Activated T-cell treated with anti-CD3 and anti-CD28 coated beads, Interleukin-2, amount 50 U/mL, for 4 hours (primary cell): ENCODE data around the gene KLF16. TPM values are rescaled to one million over a fixed set of nuclear protein-coding genes. Genes with fewer than 3 reads are reported as not detected.
A peak's percentile ranks its signal among the peaks of the same experiment; 100 is the strongest.

Experiments used
- ATAC-seq, 2 donors: fragments of 200-7000 bp; cut with Tn5 transposase; one replicate each; pipeline ENCODE4 v1.10.0; 2021
- DNase-seq: peaks from one replicate; pipeline ENCODE4 v3.0.0-alpha.2; 2020
- H3K27me3 Mint-ChIP-seq: one replicate; pipeline ENCODE4 v1.8.0; 2021; ENCODE audit warnings: low read depth, mixed read lengths
- H3K36me3 Mint-ChIP-seq: one replicate; pipeline ENCODE4 v1.8.0; 2022; ENCODE audit warnings: mixed read lengths; ENCODE audit not compliant: insufficient read depth
- H3K4me1 Mint-ChIP-seq: one replicate; pipeline ENCODE4 v1.8.0; 2021; ENCODE audit warnings: low read depth, mixed read lengths
- H3K4me3 Mint-ChIP-seq: one replicate; pipeline ENCODE4 v1.8.0; 2021; ENCODE audit warnings: mild to moderate bottlenecking, moderate library complexity, mixed read lengths
- H3K9me3 Mint-ChIP-seq: one replicate; pipeline ENCODE4 v1.8.0; 2021; ENCODE audit warnings: mixed read lengths
- total RNA-seq, 3 donors: library from RNA; stranded (reverse); gene quantifications; one replicate each; pipeline ENCODE4 v1.2.1, GENCODE V29; 2021

KLF16 gene
- total RNA-seq, 3 donors from 2014 or later, result 64.0 to 71.0 (median 69.1) TPM

GRCh38 chr19:1857648-1858326 is 5.6 kb downstream of the KLF16 start:
- no peak for ATAC-seq
- H3K36me3 Mint-ChIP-seq, result peaks cover 2% of the 10 kb centered on the region
- no peaks in the 10 kb centered on the region for H3K9me3 Mint-ChIP-seq
- no peaks in the 10 kb centered on the region for H3K27me3 Mint-ChIP-seq
- DNase-seq, result no peak
- H3K4me1 Mint-ChIP-seq, result peaks cover 58% of the 10 kb centered on the region
- peak overlapping the region; percentile 66 for H3K4me3 Mint-ChIP-seq

- ATAC-seq, result peak; percentile 5
- peak; percentile 63 for DNase-seq
- Mint-ChIP-seq H3K36me3 (peaks cover 2% of the 10 kb centered on the region), H3K4me1 (peaks cover 63% of the 10 kb centered on the region), H3K9me3 (no peaks in the 10 kb centered on the region), H3K4me3 (peak overlapping the region; percentile 78), H3K27me3 (no peaks in the 10 kb centered on the region)
Observed at GRCh38 chr19:1856698-1857603, 6.4 kb downstream of the KLF16 start.

- ATAC-seq (no peak), DNase-seq (no peak)
- H3K27me3 Mint-ChIP-seq, result no peaks in the 10 kb centered on the region
- peaks cover 59% of the 10 kb centered on the region for H3K4me1 Mint-ChIP-seq
- peak overlapping the region; percentile 78 for H3K4me3 Mint-ChIP-seq
- peaks cover 2% of the 10 kb centered on the region for H3K36me3 Mint-ChIP-seq
- H3K9me3 Mint-ChIP-seq, result no peaks in the 10 kb centered on the region
Observed at GRCh38 chr19:1856345-1856697, 7.1 kb downstream of the KLF16 start.

- Mint-ChIP-seq H3K9me3 (no peaks in the 10 kb centered on the region), H3K36me3 (peaks cover 2% of the 10 kb centered on the region), H3K4me1 (peaks cover 59% of the 10 kb centered on the region), H3K27me3 (no peaks in the 10 kb centered on the region), H3K4me3 (peak overlapping the region; percentile 78)
- ATAC-seq (peak; percentile 22 to 28), DNase-seq (no peak)
Observed at GRCh38 chr19:1855828-1856255, 7.5 kb downstream of the KLF16 start.

- Mint-ChIP-seq H3K9me3 (no peaks in the 10 kb centered on the region), H3K27me3 (no peaks in the 10 kb centered on the region), H3K36me3 (peaks cover 2% of the 10 kb centered on the region), H3K4me3 (peak overlapping the region; percentile 78), H3K4me1 (peaks cover 60% of the 10 kb centered on the region)
- ATAC-seq (peak; percentile 58 to 62), DNase-seq (peak; percentile 51)
Observed at GRCh38 chr19:1855040-1855827, 8.1 kb downstream of the KLF16 start.

- ATAC-seq (no peak), DNase-seq (no peak)
- Mint-ChIP-seq H3K9me3 (no peaks in the 10 kb centered on the region), H3K4me3 (no peak overlapping the region), H3K27me3 (no peaks in the 10 kb centered on the region), H3K4me1 (peaks cover 63% of the 10 kb centered on the region), H3K36me3 (peaks cover 2% of the 10 kb centered on the region)
Observed at GRCh38 chr19:1854542-1855039, 8.8 kb downstream of the KLF16 start.

GRCh38 chr19:1854039-1854541 is 9.3 kb downstream of the KLF16 start:
- Mint-ChIP-seq H3K27me3 (no peaks in the 10 kb centered on the region), H3K9me3 (no peaks in the 10 kb centered on the region), H3K4me3 (no peak overlapping the region), H3K36me3 (peaks cover 2% of the 10 kb centered on the region), H3K4me1 (peaks cover 61% of the 10 kb centered on the region)
- DNase-seq (no peak), ATAC-seq (no peak)

GRCh38 chr19:1853295-1854038 is 9.9 kb downstream of the KLF16 start:
- ATAC-seq, result peak; percentile 20 to 24
- Mint-ChIP-seq H3K9me3 (no peaks in the 10 kb centered on the region), H3K4me1 (peaks cover 61% of the 10 kb centered on the region)

GRCh38 chr19:1852581-1853128 is 10.7 kb downstream of the KLF16 start:
- Mint-ChIP-seq H3K4me3 (peak overlapping the region; percentile 35), H3K27me3 (no peaks in the 10 kb centered on the region), H3K9me3 (no peaks in the 10 kb centered on the region), H3K36me3 (peaks cover 2% of the 10 kb centered on the region), H3K4me1 (peaks cover 55% of the 10 kb centered on the region)
- no peak for DNase-seq
- no peak for ATAC-seq

More at GRCh38 chr19:1853295-1854038, 9.9 kb downstream of the KLF16 start:
- Mint-ChIP-seq H3K36me3 (peaks cover 2% of the 10 kb centered on the region), H3K27me3 (no peaks in the 10 kb centered on the region), H3K4me3 (peak overlapping the region; percentile 59)
- peak; percentile 68 for DNase-seq

GRCh38 chr19:1851654-1852580 is 11.5 kb downstream of the KLF16 start:
- Mint-ChIP-seq H3K9me3 (no peaks in the 10 kb centered on the region), H3K4me3 (peak overlapping the region; percentile 35), H3K27me3 (no peaks in the 10 kb centered on the region), H3K36me3 (peaks cover 3% of the 10 kb centered on the region), H3K4me1 (peaks cover 60% of the 10 kb centered on the region)
- ATAC-seq, result peak in 1 of 2 donors; percentile 4
- peak; percentile 71 for DNase-seq

GRCh38 chr19:1850809-1851653 is 12.3 kb downstream of the KLF16 start:
- DNase-seq, result no peak
- Mint-ChIP-seq H3K9me3 (no peaks in the 10 kb centered on the region), H3K4me1 (peaks cover 64% of the 10 kb centered on the region), H3K27me3 (no peaks in the 10 kb centered on the region), H3K4me3 (peak overlapping the region; percentile 56), H3K36me3 (peaks cover 3% of the 10 kb centered on the region)
- ATAC-seq, result no peak
